AG04450 (cell line): ENCODE measurements around the gene DGKI. TPM values are rescaled to one million over a fixed set of nuclear protein-coding genes. Genes with fewer than 3 reads are reported as not detected.

Source experiments
- CTCF ChIA-PET: fragments of 300-600, 350-600 bp; formaldehyde crosslinking; extraction: SDS; loops from one replicate; lab custom pipeline; 2022; ENCODE audit warnings: antibody characterized with exemption, inconsistent platforms; lab: Charles Lee
- POLR2A ChIA-PET: fragments of 350-600 bp; formaldehyde crosslinking; extraction: SDS; loops from one replicate; lab custom pipeline; 2021; ENCODE audit warnings: antibody characterized with exemption, inconsistent platforms; lab: Yijun Ruan, JAX
- DNase-seq: peaks from one replicate; pipeline ENCODE4 v3.0.0-alpha.2; 2011; ENCODE audit warnings: low read depth, low spot score
- H3K27ac ChIP-seq: one replicate; pipeline ENCODE4 v1.5.1; 2012; ENCODE audit warnings: low read depth, low read length, control low read depth
- H3K27me3 ChIP-seq: one replicate; pipeline ENCODE4 v1.6.0; 2012; ENCODE audit warnings: low read length; ENCODE audit not compliant: control insufficient read depth, insufficient read depth
- H3K4me3 ChIP-seq: 2 replicates; pipeline ENCODE4 v1.5.1; 2011; ENCODE audit warnings: mild to moderate bottlenecking, low read depth, low read length, control low read depth
- H3K9me3 ChIP-seq: 2 replicates; pipeline ENCODE4 v1.5.1; 2012; ENCODE audit warnings: low read length; ENCODE audit not compliant: control insufficient read depth, insufficient read depth
- CTCF ChIP-seq: IDR thresholded peaks from 2 replicates; pipeline ENCODE4 v1.5.1; 2011; ENCODE audit warnings: low read depth, low read length, control low read depth, inconsistent platforms
- polyA plus RNA-seq: library from polyadenylated mRNA; depleted of rRNA; stranded (reverse); fragments of >200 nt; gene quantifications from 2 replicates; pipeline ENCODE4 v1.2.3, GENCODE V29; 2011

Gene DGKI
- polyA plus RNA-seq, 1 experiment = 3.1 TPM

- DNase-seq = no peak
- ChIA-PET POLR2A (no interaction called here), CTCF (interaction anchor here (0.7 to 5.4 kb wide), 7 partner anchors 8 to 1184 kb away, joined by 3 to 74 read pairs (median 17); no protein-coding TSS in a partner anchor)
- Histone ChIP-seq H3K4me3 (no peak overlapping the region), H3K27me3 (no peaks in the 10 kb centered on the region), H3K9me3 (no peaks in the 10 kb centered on the region; the same call in 1 of the 2 replicates), H3K27ac (no peak overlapping the region)
- no peak for TF ChIP-seq CTCF
Measured at GRCh38 chr7:137590071-137590755, 256.6 kb downstream of the DGKI start.

- ChIA-PET CTCF (no interaction called here), POLR2A (no interaction called here)
- no peak for TF ChIP-seq CTCF
- DNase-seq = no peak
- Histone ChIP-seq H3K27me3 (no peaks in the 10 kb centered on the region), H3K27ac (no peak overlapping the region), H3K4me3 (no peak overlapping the region), H3K9me3 (no peaks in the 10 kb centered on the region; the same call in 1 of the 2 replicates)
Measured at GRCh38 chr7:137587326-137587725, 259.4 kb downstream of the DGKI start.

- DNase-seq = no peak
- ChIA-PET CTCF (interaction anchor here (1.3 kb wide), 1 partner anchor 131 kb away, joined by 3 read pairs; no protein-coding TSS in a partner anchor), POLR2A (no interaction called here)
- TF ChIP-seq CTCF = no peak
- Histone ChIP-seq H3K4me3 (no peak overlapping the region), H3K27me3 (no peaks in the 10 kb centered on the region), H3K9me3 (no peaks in the 10 kb centered on the region; the same call in 1 of the 2 replicates), H3K27ac (no peak overlapping the region)
Measured at GRCh38 chr7:137585591-137585990, 261.2 kb downstream of the DGKI start.

- Histone ChIP-seq H3K27me3 (no peaks in the 10 kb centered on the region), H3K27ac (no peak overlapping the region), H3K4me3 (no peak overlapping the region), H3K9me3 (no peaks in the 10 kb centered on the region)
- ChIA-PET POLR2A (no interaction called here), CTCF (interaction anchor here (1.1 to 3.3 kb wide), 3 partner anchors 8 to 72 kb away, joined by 3 to 17 read pairs (median 3); no protein-coding TSS in a partner anchor)
- no peak for TF ChIP-seq CTCF
- DNase-seq = no peak
Measured at GRCh38 chr7:137583172-137583571, 263.6 kb downstream of the DGKI start.
